HepG2 (cell line): Measurements from ENCODE around the gene FBXW5. TPM values are rescaled to one million over a fixed set of nuclear protein-coding genes. Genes with fewer than 3 reads are reported as not detected.

ENCODE experiments used
- FOXA3 ChIP-seq: IDR thresholded peaks from 2 replicates; pipeline ENCODE4 v1.6.1; 2016; ENCODE audit warnings: missing genetic modification reagents, missing compliant biosample characterization
- WIZ ChIP-seq: sonication (generic); formaldehyde crosslinking; IDR thresholded peaks from 2 replicates; pipeline ENCODE4 v1.5.1; 2020; ENCODE audit warnings: mild to moderate bottlenecking, missing genetic modification reagents
- ZBTB49 ChIP-seq: sonication (generic); formaldehyde crosslinking; IDR thresholded peaks from 2 replicates; pipeline ENCODE4 v1.4.0; 2020; ENCODE audit warnings: missing genetic modification reagents, borderline replicate concordance
- ZNF687 ChIP-seq: sonication (generic); formaldehyde crosslinking; IDR thresholded peaks from 2 replicates; pipeline ENCODE4 v1.5.1; 2020; ENCODE audit warnings: mild to moderate bottlenecking, missing genetic modification reagents, moderate library complexity
- polyA plus RNA-seq, 8 experiments: library from polyadenylated mRNA; depleted of rRNA in 3 of 8; stranded (reverse) in 7 of 8; unstranded in 1 of 8; fragments of >200 nt; fragmentation: Illumina TruSeq in 4 of 8; extraction: Trizol in 4 of 8; gene quantifications; 2 replicates each; pipeline versions ENCODE4 v1.2.1 to v1.2.3, GENCODE V29; 2011 to 2016; ENCODE audit warnings: low read depth in 4 of 8, missing spikeins in 1 of 8, mixed read lengths in 1 of 8; ENCODE audit not compliant: insufficient read depth in 1 of 8
- total RNA-seq, 5 experiments: library from RNA; depleted of rRNA; stranded (reverse); fragments of >200 nt; fragmentation: Illumina TruSeq; extraction: Trizol; gene quantifications; 2 replicates each; pipeline ENCODE4 v1.2.3, GENCODE V29; 2016; ENCODE audit warnings: low read depth in 1 of 5

FBXW5 gene
- total and polyA plus RNA-seq, 2 of the 13 experiments (the other 11 are each of a cell fraction or from before 2014, with no cell fraction given): 52.0 to 60.4 TPM

- TF ChIP-seq ZNF687 (CRISPR knock-in tag) (peak; percentile 41), WIZ (no peak), ZBTB49 (CRISPR knock-in tag) (no peak), FOXA3 (CRISPR knock-in tag) (no peak)
These were observed 35.4 kb upstream of the FBXW5 start (continued) for GRCh38 chr9:136979769-136980587.
